Thyroid gland (tissue), 4 donors: Measurements from ENCODE around the gene EIF1AX. TPM values are rescaled to one million over a fixed set of nuclear protein-coding genes. Genes with fewer than 3 reads are reported as not detected.

Experiments used
- DNase-seq, 2 donors: peaks; one replicate each; pipeline ENCODE4 v3.0.0-alpha.2; 2019
- H3K27ac ChIP-seq, 3 donors: fragments of 200-600 bp; sonication (generic); 1 replicate in 2 of 3; 2 replicates in 1 of 3; pipeline ENCODE4 v1.5.1; 2016 to 2019; ENCODE audit warnings: mild to moderate bottlenecking in 1 of 3, moderate library complexity in 1 of 3
- H3K27me3 ChIP-seq: fragments of 200-600 bp; sonication (generic); one replicate; pipeline ENCODE4 v1.5.1; 2019
- H3K36me3 ChIP-seq, 2 donors: fragments of 200-600 bp; sonication (generic); one replicate each; pipeline ENCODE4 v1.5.1; 2016 to 2019
- H3K4me1 ChIP-seq, 2 donors: fragments of 200-600 bp; sonication (generic); one replicate each; pipeline ENCODE4 v1.5.1; 2017 to 2019
- H3K4me3 ChIP-seq, 3 donors: fragments of 200-600 bp; sonication (generic); replicated peaks in 1 of 3; 1 replicate in 2 of 3; 2 replicates in 1 of 3; pipeline ENCODE4 v1.5.1; 2016; ENCODE audit warnings: mild to moderate bottlenecking in 1 of 3
- H3K9me3 ChIP-seq: fragments of 200-600 bp; sonication (generic); one replicate; pipeline ENCODE4 v1.5.1; 2017
- POLR2A ChIP-seq, 2 donors: fragments of 450-650 bp; IDR thresholded peaks; one replicate each; pipeline ENCODE4 v1.6.1; 2017; ENCODE audit warnings: antibody characterized with exemption in 2 of 2, mild to moderate bottlenecking in 2 of 2, moderate library complexity in 1 of 2
- WGBS, 2 donors: methylation state at CpG; one replicate each; pipeline ENCODE4 v1.1.5; 2017; 5-methylcytosine and 5-hydroxymethylcytosine counted together
- intact Hi-C: fragments of 100-400 bp; cut with DNase I; formaldehyde crosslinking; loops from one replicate; pipeline ENCODE4 v1.15.1; 2023
- total RNA-seq, 4 donors: library from RNA; depleted of rRNA; stranded (reverse); fragments of >200 nt; gene quantifications; one replicate each; pipeline ENCODE4 v1.2.3, GENCODE V29; 2016
- TF ChIP-seq, protein P1 (sequence below), 6 experiments: fragments of 200-600 bp in 3 of 6; fragments of 450-650 bp in 3 of 6; sonication (generic) in 3 of 6; IDR thresholded peaks; one replicate each; pipeline ENCODE4 v1.5.1; 2016 to 2019; ENCODE audit warnings: antibody characterized with exemption in 6 of 6, mild to moderate bottlenecking in 2 of 6, inconsistent platforms in 1 of 6, moderate library complexity in 1 of 6

EIF1AX gene, protein sequence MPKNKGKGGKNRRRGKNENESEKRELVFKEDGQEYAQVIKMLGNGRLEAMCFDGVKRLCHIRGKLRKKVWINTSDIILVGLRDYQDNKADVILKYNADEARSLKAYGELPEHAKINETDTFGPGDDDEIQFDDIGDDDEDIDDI
- 10 to 100 TPM; 47.0 to 63.6 (median 57.3) TPM for total RNA-seq

DNA sequence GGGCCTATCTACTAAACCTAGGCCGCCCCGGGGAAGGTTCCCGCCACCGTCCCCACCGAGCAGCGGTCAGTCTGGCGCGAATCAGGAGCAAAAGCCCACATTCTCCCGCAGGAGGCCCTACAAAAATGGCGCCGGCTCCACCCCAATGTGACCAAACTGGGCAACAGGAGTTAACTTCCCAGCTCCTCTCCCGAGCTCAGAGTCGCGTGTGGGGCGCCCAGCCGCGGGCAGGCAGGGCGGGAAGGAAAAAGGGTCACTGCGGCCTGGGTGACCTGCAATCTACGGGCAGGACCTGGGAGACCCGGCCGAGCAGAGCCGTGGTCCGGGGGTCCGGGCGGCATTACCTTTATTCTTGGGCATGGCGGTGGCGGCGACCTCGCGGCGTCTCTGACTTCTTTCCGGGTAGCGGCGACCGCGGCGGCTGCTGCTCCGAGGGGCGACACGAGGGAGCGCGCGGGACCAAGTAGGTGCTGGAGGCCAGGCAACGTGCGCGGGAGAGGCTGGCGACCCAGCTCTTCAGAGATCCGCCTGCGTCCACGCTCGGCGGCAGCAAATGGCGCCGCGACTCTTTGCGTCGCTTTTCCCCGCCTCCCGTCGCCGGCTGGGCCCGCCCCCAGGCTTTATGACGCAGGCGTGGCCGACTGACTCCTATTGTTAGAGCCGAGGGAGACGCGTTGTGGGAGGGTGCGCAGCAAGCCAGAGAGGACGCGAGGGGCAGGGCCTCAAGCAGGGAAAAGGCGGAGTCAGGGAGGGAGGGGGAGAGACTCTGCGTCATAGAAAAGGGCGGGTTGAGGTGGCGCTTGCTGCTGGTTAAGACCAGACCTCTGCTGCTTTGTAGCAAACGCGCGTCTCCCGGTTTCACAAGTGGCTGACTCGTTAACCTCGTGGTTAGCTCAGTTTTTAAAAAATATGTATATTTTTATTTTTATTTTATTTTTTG, at the start of gene EIF1AX:
Gene EIF1AX (minus strand): TSS at position 558 of the 940 bp plus-strand sequence. CDS start 198 bp downstream, at position 360.
- TF ChIP-seq, protein P1, sequence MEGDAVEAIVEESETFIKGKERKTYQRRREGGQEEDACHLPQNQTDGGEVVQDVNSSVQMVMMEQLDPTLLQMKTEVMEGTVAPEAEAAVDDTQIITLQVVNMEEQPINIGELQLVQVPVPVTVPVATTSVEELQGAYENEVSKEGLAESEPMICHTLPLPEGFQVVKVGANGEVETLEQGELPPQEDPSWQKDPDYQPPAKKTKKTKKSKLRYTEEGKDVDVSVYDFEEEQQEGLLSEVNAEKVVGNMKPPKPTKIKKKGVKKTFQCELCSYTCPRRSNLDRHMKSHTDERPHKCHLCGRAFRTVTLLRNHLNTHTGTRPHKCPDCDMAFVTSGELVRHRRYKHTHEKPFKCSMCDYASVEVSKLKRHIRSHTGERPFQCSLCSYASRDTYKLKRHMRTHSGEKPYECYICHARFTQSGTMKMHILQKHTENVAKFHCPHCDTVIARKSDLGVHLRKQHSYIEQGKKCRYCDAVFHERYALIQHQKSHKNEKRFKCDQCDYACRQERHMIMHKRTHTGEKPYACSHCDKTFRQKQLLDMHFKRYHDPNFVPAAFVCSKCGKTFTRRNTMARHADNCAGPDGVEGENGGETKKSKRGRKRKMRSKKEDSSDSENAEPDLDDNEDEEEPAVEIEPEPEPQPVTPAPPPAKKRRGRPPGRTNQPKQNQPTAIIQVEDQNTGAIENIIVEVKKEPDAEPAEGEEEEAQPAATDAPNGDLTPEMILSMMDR (IDR thresholded peaks at IDR 0.05), result no peak
- peak; percentile 7 to 96 for TF ChIP-seq POLR2A (IDR thresholded peaks at IDR 0.05)
- peak within 1 kb of the TSS; percentile 14 to 95 (median 56) for H3K4me3 ChIP-seq
- peaks cover 15 to 17% of the 10 kb centered on the region in 2 donors for H3K4me1 ChIP-seq
- H3K27ac ChIP-seq, result peak within 1 kb of the TSS; percentile 79 to 93 (median 84)
- 0% methylated on average over 8 to 23 of the region's 82 CpGs for WGBS, 2 donors
- no peaks in the 10 kb centered on the region for H3K9me3 ChIP-seq
- H3K36me3 ChIP-seq, result peaks cover 6 to 11% of the 10 kb centered on the region in 2 donors
- DNase-seq, result peak; percentile 96
- intact Hi-C loops, result no loop called here
- no peaks in the 10 kb centered on the region for H3K27me3 ChIP-seq

DNA sequence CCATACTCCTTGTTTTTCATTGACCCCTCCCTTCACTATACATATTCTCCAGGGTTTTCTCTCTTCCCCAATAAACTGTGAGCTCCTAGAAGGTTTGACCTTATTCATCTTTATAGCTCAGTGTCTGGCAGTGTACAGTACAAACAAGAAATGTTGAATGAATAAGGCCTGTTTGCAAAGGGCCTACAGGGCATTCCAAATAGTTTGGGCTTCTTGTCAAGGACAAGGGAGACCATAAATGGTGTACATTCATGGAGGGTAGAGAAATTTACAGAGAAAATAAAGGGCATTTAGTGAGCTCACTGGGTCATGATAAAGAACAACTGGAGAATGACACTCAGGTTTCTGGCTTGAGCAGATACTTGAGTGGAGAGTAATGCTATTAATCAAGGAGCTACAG, 47.5 kb upstream of the EIF1AX start:
- intact Hi-C loops, result no loop called here
- H3K36me3 ChIP-seq, result no peaks in the 10 kb centered on the region
- TF ChIP-seq, protein P1 (IDR thresholded peaks at IDR 0.05), result no peak
- no peak for TF ChIP-seq POLR2A (IDR thresholded peaks at IDR 0.05)

DNA sequence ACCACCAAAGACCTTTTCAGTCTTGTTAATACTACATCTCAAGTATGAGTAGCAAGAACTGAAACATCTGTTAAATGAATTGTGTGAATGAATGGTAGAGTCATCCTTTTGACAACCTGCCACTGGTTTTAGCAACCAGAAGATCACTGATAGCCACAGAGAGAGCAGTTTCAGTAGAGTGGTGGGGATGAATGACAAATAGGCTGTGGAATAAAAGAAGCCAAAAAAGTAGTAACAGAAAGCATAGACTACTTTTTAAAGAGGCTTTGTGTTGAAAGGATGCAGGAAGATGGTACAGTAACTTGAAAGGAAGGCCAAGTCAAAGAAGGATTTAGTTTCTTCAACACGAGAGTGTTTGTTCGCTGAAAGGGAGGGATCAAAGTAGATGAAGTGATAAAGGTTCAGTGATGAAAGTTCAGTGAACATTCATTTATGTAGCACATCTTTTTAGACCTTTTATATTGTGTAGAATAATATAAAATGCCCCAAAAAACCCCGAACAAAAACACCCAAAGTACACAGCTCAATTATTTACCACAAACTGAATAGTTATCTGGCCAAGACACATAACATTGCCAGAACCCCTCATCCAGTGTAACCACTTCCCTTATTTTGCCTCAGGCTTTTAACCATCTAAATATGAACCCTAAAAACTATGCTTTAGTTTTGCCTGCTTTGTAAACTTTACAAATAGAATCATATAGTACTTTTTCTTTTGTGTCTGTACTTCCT, 40.1 kb upstream of the EIF1AX start:
- no peak for DNase-seq
- Histone ChIP-seq H3K27ac (no peak overlapping the region), H3K4me1 (no peaks in the 10 kb centered on the region), H3K4me3 (no peak overlapping the region), H3K36me3 (no peaks in the 10 kb centered on the region), H3K9me3 (no peaks in the 10 kb centered on the region), H3K27me3 (no peaks in the 10 kb centered on the region)
- intact Hi-C loops, result no loop called here
- WGBS, 2 donors, result 78 to 88% methylated on average over 3 of the region's 3 CpGs
- TF ChIP-seq, protein P1 (IDR thresholded peaks at IDR 0.05), result no peak
- TF ChIP-seq POLR2A (IDR thresholded peaks at IDR 0.05), result no peak

More for the DNA sequence above, 47.5 kb upstream of the EIF1AX start:
- Histone ChIP-seq H3K27ac (no peak overlapping the region), H3K4me1 (no peaks in the 10 kb centered on the region), H3K27me3 (no peaks in the 10 kb centered on the region), H3K9me3 (no peaks in the 10 kb centered on the region), H3K4me3 (no peak overlapping the region)
- no peak for DNase-seq

DNA sequence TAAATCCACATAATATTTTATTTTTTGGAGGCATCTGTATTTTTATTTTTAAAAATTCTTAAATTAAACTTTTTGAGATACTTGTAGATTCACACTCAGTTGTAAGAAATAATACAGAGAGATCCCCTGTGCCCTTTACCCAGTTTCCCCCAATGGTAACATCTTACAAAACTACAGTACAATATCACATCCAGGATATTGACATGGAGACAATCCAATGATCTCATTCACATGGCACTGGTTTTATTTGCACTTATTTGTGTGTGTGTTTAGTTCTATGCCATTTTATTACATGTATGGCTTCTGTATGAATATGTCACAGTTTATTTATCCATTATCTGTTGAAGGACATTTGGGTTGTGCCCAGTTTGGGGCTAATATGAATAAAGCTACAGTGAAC, 35.5 kb upstream of the EIF1AX start:
- no peaks in the 10 kb centered on the region for H3K27me3 ChIP-seq
- H3K9me3 ChIP-seq, result no peaks in the 10 kb centered on the region
- H3K4me1 ChIP-seq, result no peaks in the 10 kb centered on the region
- H3K4me3 ChIP-seq, result no peak overlapping the region
- no peak for DNase-seq
- no peak overlapping the region for H3K27ac ChIP-seq
- TF ChIP-seq POLR2A (IDR thresholded peaks at IDR 0.05), result no peak
- TF ChIP-seq, protein P1 (IDR thresholded peaks at IDR 0.05), result no peak
- intact Hi-C loops, result no loop called here
- peaks cover 0 to 6% of the 10 kb centered on the region in 2 donors for H3K36me3 ChIP-seq
